NCI-H187 treated with DMSO at 0.1 percent for 48 hours (cell line): ENCODE results near the gene UNCX.
"Not testable (repeated sequence)": the region's sequence is repeated elsewhere in the genome, so short reads cannot be mapped to it uniquely, and the experiment has no call there.

Source experiments
- DNase-seq: peaks from one replicate; lab custom pipeline; 2025; lab: John Stamatoyannopoulos, UW

Gene UNCX

DNA sequence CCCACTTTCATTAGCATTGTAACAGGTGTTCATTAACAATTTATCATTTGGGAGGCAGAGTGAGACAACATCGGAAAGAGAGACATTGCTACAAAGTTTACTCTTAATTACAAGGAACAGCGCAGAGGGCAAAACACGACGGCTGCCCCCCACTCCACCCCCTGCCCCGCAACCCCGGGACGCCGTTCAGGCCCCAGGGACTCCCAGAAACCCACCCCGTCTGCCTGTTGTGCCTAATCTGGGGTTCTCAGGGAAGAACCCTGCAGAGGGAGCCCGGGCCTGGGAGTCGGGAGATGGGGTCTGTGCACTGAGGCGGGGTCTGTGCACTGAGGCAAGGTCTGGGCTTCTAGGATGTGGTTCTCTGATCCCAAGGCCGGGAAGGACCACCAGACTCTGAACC, 25.2 kb downstream of the UNCX start:
- no peak for DNase-seq

GRCh38 chr7:1259621-1260243, 27.1 kb downstream of the UNCX start:
- DNase-seq = no peak

DNA sequence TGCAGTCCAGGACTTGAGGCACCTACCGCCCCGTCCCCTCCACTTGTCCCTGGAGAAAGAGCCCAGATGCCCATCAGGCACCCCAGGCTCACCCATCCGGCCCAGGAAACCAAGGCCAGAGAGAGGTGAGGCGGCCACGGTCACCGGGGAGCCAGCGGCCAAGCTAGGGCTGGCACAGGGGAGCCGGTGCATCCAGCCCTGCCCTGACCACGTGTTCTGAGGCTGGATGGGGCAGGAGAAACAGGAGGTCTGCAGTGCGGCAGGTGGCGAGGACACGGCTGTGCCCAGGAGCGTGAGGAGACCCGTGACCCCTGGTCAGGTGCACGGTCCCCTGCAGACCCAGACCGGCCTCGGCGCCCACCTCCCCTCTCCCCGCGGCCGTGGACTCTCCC, 27.6 kb downstream of the UNCX start:
- DNase-seq = no peak

- not testable (repeated sequence) for DNase-seq
These were observed 28.4 kb downstream of the UNCX start for GRCh38 chr7:1261036-1261435.

- no peak for DNase-seq
These were observed 29.8 kb downstream of the UNCX start for GRCh38 chr7:1262441-1262840.

DNA sequence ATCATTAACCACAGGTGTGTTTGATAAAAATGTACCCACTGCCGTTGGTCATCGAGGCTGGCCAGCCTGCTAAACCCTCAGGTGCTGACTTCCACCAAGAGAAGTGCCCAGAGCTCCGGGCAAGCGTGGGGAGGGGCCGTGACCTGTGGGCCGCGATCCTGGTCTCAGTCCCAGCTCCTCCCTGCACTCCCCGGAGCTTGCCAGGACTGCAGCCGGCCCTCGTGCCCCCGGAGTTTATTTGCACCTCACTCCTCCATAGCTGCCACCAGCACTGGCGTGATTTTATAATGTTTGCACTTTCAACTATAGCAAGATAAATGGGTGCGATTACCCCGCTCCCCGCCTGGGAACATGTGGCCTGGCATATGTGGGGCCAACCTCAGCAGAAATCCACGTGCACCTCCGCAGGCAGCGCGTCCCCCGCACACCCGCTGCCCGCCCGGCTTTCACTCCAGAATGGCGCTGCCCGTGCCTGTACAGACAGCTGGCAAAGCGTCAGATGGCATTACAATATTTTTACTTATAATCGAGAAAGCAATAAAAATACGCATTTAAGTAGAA, 30.8 kb downstream of the UNCX start:
- DNase-seq = no peak

- no peak for DNase-seq
These were observed 31.9 kb downstream of the UNCX start for GRCh38 chr7:1264345-1265280.

DNA sequence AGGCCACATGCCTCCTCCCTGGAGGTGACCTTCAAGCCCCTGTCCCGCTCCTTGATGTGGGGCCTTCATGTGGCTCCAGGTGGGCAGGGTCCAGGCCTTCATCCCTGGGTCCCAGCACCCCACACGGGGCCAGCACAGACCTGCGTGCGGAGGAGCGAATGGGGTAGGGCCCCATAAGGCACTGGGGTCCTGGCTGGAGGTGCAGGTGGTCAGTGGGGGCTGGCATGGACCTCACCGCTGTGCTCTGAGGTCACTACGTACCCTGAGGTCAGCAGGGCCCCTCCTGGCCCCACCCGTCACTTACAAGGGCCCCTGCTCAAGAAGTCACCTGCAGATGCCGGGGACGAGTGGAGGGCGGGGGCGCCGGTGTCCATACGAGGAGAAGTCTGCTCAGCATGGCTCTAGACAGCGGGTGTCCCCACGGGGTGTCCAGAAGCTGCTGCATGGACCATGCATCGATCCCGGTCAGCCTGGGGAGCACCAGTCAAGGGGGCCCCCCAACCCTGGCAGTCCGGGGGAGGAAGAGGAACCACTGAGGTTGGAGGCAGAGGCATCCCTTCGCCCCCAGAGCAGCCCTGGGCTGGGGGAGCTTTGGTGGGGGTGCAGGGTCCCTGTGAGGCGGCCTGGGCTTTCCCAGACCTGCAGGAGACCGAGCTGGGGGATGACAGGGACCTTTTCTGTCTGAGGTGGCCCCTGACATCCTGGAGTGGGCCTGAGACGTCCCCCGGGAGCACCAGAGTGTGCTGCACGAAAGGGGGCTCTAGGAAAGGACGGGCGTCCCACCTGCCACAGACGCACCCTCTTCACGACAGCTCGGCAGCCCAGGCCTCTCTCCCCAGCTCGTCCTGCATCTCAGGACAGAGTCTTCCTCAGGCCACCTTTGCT, 34.6 kb downstream of the UNCX start:
- no peak for DNase-seq

DNA sequence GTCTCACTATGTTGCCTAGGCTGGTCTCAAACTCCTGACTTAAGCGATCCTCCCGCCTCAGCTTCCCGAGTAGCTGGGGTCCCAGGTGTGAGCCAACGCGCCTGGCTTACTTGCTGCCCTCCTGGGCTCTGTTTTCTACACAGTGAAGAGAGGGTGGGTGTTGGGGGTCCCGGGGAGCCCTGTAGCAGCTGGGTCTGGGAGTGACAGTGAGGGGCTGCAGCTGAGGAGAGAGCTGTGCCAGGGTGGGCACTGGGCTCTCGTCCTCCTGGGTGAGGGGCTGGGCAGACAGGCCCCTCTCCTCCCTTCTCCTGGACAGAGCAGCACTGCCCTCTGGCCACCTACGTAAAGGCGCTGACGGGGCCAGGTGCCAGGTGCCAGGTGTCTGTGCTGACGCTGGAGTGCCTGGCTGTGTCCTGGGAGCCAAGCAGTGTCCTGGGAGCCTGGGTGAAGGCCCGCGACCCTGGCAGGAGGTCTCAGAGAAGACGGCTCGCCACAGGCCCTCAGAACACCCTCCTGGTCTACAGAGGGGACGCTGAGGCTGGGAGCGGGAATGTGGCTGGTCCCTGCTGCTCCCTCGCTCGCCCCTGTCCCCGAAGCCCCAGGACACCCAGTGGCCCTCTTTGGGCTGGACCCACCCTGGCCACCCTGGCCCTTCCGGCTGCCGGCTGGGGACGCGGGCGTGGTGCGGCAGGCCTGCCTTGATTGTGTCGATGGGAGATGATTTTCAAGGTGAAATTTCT, 35.6 kb downstream of the UNCX start:
- DNase-seq = no peak

DNA sequence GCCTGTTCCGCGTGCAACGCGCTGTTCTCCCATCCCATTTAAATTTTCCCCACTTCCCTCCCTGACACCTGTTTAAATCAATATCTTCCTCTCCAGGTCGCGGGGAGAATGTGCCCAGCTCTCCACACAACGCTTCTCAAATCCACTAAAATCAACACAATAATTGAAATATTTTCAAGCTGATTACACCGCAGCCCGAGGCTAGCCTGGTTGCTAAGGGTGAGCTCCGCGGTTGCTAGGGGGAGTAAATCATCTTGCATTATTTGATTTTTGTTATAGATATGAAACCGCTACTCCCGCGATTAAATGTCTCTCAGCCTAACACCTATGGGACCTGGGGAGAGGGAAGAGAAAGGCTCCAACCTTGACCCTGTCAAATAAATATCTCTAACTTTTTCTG, 36.2 kb downstream of the UNCX start:
- no peak for DNase-seq

DNA sequence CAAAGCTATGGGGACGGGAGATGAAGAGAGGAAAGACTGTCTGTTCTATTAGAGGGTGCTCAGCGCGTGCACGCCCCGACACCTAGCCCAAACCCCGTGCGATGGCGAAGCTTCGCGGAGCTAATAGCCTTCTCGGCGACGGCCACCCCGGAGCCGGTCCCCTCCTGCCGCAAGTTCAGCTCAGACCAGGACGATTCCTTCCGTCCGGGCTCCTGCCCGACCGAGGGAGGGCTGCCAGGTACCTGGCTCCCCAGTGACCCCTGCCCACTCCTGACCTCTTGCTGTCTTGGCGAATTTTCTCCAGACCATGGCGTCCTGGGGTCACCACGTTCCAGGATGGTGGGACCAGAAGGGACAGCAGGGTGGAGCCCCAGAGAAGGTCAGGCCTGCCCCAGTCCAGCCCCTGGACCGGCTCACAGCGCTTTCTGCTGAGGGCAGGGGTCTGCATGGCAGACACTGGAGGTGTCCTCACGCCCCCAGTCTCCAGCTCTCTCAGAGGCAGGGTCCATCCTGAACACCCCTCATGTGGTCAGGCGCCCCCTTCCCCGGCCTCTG, 36.7 kb downstream of the UNCX start:
- no peak for DNase-seq

- DNase-seq = no peak
These were observed 37.5 kb downstream of the UNCX start for GRCh38 chr7:1270181-1270580.

GRCh38 chr7:1271046-1271445, 38.4 kb downstream of the UNCX start:
- DNase-seq = no peak

- no peak for DNase-seq
These were observed 39.0 kb downstream of the UNCX start for GRCh38 chr7:1271656-1272055.

- DNase-seq = not testable (repeated sequence)
These were observed 39.5 kb downstream of the UNCX start for GRCh38 chr7:1272136-1272535.

- DNase-seq = no peak
These were observed 41.6 kb downstream of the UNCX start for GRCh38 chr7:1274121-1274875.

- DNase-seq = no peak
These were observed 42.3 kb downstream of the UNCX start for GRCh38 chr7:1274876-1275375.

- DNase-seq = no peak
These were observed 43.0 kb downstream of the UNCX start for GRCh38 chr7:1275451-1276381.

- no peak for DNase-seq
These were observed 44.0 kb downstream of the UNCX start for GRCh38 chr7:1276626-1277175.
